GM10248 (cell line): ENCODE data around the gene IGFBP2.

Experiments
- CTCF ChIA-PET: fragments of 300-600 bp; sonication (Branson Sonifier 250); formaldehyde crosslinking; extraction: SDS; loops from one replicate; lab custom pipeline; 2021; ENCODE audit warnings: antibody characterized with exemption; lab: Yijun Ruan, JAX
- POLR2A ChIA-PET: fragments of 350-650 bp; sonication (Branson Sonifier 250); formaldehyde crosslinking; extraction: SDS; loops from one replicate; lab custom pipeline; 2020; ENCODE audit warnings: antibody characterized with exemption; lab: Yijun Ruan, JAX
- DNase-seq: peaks from one replicate; pipeline ENCODE4 v3.0.0; 2012; ENCODE audit errors: extremely low spot score
- CTCF ChIP-seq: IDR thresholded peaks from 2 replicates; pipeline ENCODE4 v1.5.1; 2012; ENCODE audit warnings: mild to moderate bottlenecking, low read depth; ENCODE audit errors: extremely low read depth, missing control alignments, control extremely low read depth

The IGFBP2 gene

GRCh38 chr2:216632952-216633615, at the start of gene IGFBP2:
Gene IGFBP2, plus strand, starts transcription at chr2:216633420. Its CDS starts 104 bp downstream, at chr2:216633524.
- no peak for TF ChIP-seq CTCF
- DNase-seq: peak; percentile 70
- CTCF ChIA-PET: interaction anchor here (1.6 kb wide), 1 partner anchor 30 kb away, joined by 3 read pairs; no protein-coding TSS in a partner anchor
- POLR2A ChIA-PET: no interaction called here

GRCh38 chr2:216583606-216584005, 49.6 kb upstream of the IGFBP2 start:
- TF ChIP-seq CTCF: no peak
- DNase-seq: no peak
- CTCF ChIA-PET: no interaction called here
- POLR2A ChIA-PET: no interaction called here

- CTCF ChIA-PET: interaction anchor here (1.4 kb wide), 1 partner anchor 8 kb away, joined by 4 read pairs; no protein-coding TSS in a partner anchor
- POLR2A ChIA-PET: no interaction called here
- TF ChIP-seq CTCF: no peak
- DNase-seq: no peak
Observed at GRCh38 chr2:216584112-216584511, 49.1 kb upstream of the IGFBP2 start.

GRCh38 chr2:216585441-216585840, 47.8 kb upstream of the IGFBP2 start:
- CTCF ChIA-PET: no interaction called here
- POLR2A ChIA-PET: no interaction called here
- no peak for TF ChIP-seq CTCF
- no peak for DNase-seq

GRCh38 chr2:216588861-216589710, 44.1 kb upstream of the IGFBP2 start:
- TF ChIP-seq CTCF: no peak
- ChIA-PET POLR2A (no interaction called here), CTCF (interaction anchor here (1.4 to 1.9 kb wide), 2 partner anchors 9 to 69 kb away, joined by 3 to 5 read pairs; no protein-coding TSS in a partner anchor)
- DNase-seq: no peak

GRCh38 chr2:216589791-216590190, 43.4 kb upstream of the IGFBP2 start:
- no peak for TF ChIP-seq CTCF
- ChIA-PET POLR2A (no interaction called here), CTCF (interaction anchor here (0.6 to 2.0 kb wide), 7 partner anchors 9 to 186 kb away, joined by 3 to 7 read pairs (median 3); no protein-coding TSS in a partner anchor)
- DNase-seq: no peak
